Measurements from ENCODE around the gene LAMC2.

LAMC2 gene

DNA sequence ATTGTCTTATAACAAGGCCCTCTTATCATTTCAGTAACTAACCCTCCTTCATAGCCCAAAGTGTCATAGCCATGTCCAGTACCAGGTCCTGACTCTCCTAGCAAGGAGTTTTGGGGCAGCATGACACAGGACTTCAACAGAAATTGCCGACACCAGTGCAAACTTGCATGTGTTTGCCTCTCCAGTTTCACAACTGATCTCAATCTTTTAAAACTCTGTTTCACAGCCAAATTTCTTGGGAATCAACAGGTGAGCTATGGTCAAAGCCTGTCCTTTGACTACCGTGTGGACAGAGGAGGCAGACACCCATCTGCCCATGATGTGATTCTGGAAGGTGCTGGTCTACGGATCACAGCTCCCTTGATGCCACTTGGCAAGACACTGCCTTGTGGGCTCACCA lies 36.8 kb downstream of the LAMC2 start (continued):
- TF ChIP-seq, protein P1, sequence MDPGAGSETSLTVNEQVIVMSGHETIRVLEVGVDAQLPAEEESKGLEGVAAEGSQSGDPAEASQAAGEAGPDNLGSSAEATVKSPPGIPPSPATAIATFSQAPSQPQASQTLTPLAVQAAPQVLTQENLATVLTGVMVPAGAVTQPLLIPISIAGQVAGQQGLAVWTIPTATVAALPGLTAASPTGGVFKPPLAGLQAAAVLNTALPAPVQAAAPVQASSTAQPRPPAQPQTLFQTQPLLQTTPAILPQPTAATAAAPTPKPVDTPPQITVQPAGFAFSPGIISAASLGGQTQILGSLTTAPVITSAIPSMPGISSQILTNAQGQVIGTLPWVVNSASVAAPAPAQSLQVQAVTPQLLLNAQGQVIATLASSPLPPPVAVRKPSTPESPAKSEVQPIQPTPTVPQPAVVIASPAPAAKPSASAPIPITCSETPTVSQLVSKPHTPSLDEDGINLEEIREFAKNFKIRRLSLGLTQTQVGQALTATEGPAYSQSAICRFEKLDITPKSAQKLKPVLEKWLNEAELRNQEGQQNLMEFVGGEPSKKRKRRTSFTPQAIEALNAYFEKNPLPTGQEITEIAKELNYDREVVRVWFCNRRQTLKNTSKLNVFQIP (CRISPR knock-in tag; IDR thresholded peaks at IDR 0.05; ENCODE audit: borderline replicate concordance, low read depth) = no peak
- TF ChIP-seq SNAI2 (CRISPR knock-in tag; IDR thresholded peaks at IDR 0.05) = no peak
- TF ChIP-seq, protein P2, sequence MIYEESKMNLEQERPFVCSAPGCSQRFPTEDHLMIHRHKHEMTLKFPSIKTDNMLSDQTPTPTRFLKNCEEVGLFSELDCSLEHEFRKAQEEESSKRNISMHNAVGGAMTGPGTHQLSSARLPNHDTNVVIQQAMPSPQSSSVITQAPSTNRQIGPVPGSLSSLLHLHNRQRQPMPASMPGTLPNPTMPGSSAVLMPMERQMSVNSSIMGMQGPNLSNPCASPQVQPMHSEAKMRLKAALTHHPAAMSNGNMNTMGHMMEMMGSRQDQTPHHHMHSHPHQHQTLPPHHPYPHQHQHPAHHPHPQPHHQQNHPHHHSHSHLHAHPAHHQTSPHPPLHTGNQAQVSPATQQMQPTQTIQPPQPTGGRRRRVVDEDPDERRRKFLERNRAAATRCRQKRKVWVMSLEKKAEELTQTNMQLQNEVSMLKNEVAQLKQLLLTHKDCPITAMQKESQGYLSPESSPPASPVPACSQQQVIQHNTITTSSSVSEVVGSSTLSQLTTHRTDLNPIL (CRISPR knock-in tag; IDR thresholded peaks at IDR 0.05; ENCODE audit: low read depth) = no peak
- TF ChIP-seq ZNF70 (CRISPR knock-in tag; IDR thresholded peaks at IDR 0.05) = no peak
- TF ChIP-seq BACH2 (CRISPR knock-in tag; IDR thresholded peaks at IDR 0.05; ENCODE audit: borderline replicate concordance) = no peak
- no peak for TF ChIP-seq ISL1 (CRISPR knock-in tag; IDR thresholded peaks at IDR 0.05)
- no peak for TF ChIP-seq TOX (CRISPR knock-in tag; IDR thresholded peaks at IDR 0.05; ENCODE audit: borderline replicate concordance)
- no peak for TF ChIP-seq ARNTL (CRISPR knock-in tag; IDR thresholded peaks at IDR 0.05; ENCODE audit: borderline replicate concordance, low read depth)
- TF ChIP-seq RARB (CRISPR knock-in tag; IDR thresholded peaks at IDR 0.05) = no peak
- TF ChIP-seq TCF4 (CRISPR knock-in tag; IDR thresholded peaks at IDR 0.05; ENCODE audit: borderline replicate concordance) = no peak
- no peak for TF ChIP-seq PPARA (CRISPR knock-in tag; IDR thresholded peaks at IDR 0.05; ENCODE audit: borderline replicate concordance)
- TF ChIP-seq ZFP3 (CRISPR knock-in tag; IDR thresholded peaks at IDR 0.05) = no peak

DNA sequence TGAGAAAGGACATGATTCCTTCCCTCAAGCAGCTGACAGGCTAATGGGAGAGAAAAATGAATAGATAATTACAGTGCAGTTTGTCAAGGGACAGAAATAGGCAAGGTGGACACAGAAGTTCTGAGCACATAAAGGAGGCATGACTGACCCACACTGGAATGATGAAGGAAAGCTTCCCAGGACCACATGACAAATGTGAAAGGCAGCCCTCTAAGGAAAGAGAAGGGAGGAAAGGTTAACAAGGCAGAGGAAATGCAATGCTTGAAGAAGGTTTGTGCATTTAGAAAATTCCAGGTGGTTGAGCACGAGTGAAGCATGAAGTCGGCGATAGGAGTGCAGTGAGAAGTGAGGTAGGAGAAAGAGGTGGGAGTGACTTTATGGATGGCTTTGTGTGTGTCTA lies 37.4 kb downstream of the LAMC2 start:
- no peak for ATAC-seq
- TF ChIP-seq, protein P1 (CRISPR knock-in tag; IDR thresholded peaks at IDR 0.05; ENCODE audit: borderline replicate concordance, low read depth) = no peak
- TF ChIP-seq, protein P2 (CRISPR knock-in tag; IDR thresholded peaks at IDR 0.05; ENCODE audit: low read depth) = no peak
- no peak for TF ChIP-seq ZC3H10 (CRISPR knock-in tag; IDR thresholded peaks at IDR 0.05)
- no peak for TF ChIP-seq ZNF565 (CRISPR knock-in tag; conservative IDR thresholded peaks at IDR 0.05; ENCODE audit: low read depth)
- no peak for TF ChIP-seq OSR1 (CRISPR knock-in tag; IDR thresholded peaks at IDR 0.05)
- TF ChIP-seq, protein P3, sequence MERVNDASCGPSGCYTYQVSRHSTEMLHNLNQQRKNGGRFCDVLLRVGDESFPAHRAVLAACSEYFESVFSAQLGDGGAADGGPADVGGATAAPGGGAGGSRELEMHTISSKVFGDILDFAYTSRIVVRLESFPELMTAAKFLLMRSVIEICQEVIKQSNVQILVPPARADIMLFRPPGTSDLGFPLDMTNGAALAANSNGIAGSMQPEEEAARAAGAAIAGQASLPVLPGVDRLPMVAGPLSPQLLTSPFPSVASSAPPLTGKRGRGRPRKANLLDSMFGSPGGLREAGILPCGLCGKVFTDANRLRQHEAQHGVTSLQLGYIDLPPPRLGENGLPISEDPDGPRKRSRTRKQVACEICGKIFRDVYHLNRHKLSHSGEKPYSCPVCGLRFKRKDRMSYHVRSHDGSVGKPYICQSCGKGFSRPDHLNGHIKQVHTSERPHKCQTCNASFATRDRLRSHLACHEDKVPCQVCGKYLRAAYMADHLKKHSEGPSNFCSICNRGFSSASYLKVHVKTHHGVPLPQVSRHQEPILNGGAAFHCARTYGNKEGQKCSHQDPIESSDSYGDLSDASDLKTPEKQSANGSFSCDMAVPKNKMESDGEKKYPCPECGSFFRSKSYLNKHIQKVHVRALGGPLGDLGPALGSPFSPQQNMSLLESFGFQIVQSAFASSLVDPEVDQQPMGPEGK (CRISPR knock-in tag; IDR thresholded peaks at IDR 0.05; ENCODE audit: borderline replicate concordance) = no peak
- no peak for TF ChIP-seq ZFP30 (CRISPR knock-in tag; IDR thresholded peaks at IDR 0.05)
- TF ChIP-seq TOX (CRISPR knock-in tag; IDR thresholded peaks at IDR 0.05; ENCODE audit: borderline replicate concordance) = no peak
- no peak for TF ChIP-seq ISL1 (CRISPR knock-in tag; IDR thresholded peaks at IDR 0.05)
- no peak for TF ChIP-seq SNAI2 (CRISPR knock-in tag; IDR thresholded peaks at IDR 0.05)
- no peak for TF ChIP-seq ESRRG (CRISPR knock-in tag; IDR thresholded peaks at IDR 0.05)
- TF ChIP-seq, protein P4, sequence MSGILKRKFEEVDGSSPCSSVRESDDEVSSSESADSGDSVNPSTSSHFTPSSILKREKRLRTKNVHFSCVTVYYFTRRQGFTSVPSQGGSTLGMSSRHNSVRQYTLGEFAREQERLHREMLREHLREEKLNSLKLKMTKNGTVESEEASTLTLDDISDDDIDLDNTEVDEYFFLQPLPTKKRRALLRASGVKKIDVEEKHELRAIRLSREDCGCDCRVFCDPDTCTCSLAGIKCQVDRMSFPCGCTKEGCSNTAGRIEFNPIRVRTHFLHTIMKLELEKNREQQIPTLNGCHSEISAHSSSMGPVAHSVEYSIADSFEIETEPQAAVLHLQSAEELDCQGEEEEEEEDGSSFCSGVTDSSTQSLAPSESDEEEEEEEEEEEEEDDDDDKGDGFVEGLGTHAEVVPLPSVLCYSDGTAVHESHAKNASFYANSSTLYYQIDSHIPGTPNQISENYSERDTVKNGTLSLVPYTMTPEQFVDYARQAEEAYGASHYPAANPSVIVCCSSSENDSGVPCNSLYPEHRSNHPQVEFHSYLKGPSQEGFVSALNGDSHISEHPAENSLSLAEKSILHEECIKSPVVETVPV (CRISPR knock-in tag; IDR thresholded peaks at IDR 0.05) = no peak
- TF ChIP-seq RARB (CRISPR knock-in tag; IDR thresholded peaks at IDR 0.05) = no peak
- TF ChIP-seq, protein P5, sequence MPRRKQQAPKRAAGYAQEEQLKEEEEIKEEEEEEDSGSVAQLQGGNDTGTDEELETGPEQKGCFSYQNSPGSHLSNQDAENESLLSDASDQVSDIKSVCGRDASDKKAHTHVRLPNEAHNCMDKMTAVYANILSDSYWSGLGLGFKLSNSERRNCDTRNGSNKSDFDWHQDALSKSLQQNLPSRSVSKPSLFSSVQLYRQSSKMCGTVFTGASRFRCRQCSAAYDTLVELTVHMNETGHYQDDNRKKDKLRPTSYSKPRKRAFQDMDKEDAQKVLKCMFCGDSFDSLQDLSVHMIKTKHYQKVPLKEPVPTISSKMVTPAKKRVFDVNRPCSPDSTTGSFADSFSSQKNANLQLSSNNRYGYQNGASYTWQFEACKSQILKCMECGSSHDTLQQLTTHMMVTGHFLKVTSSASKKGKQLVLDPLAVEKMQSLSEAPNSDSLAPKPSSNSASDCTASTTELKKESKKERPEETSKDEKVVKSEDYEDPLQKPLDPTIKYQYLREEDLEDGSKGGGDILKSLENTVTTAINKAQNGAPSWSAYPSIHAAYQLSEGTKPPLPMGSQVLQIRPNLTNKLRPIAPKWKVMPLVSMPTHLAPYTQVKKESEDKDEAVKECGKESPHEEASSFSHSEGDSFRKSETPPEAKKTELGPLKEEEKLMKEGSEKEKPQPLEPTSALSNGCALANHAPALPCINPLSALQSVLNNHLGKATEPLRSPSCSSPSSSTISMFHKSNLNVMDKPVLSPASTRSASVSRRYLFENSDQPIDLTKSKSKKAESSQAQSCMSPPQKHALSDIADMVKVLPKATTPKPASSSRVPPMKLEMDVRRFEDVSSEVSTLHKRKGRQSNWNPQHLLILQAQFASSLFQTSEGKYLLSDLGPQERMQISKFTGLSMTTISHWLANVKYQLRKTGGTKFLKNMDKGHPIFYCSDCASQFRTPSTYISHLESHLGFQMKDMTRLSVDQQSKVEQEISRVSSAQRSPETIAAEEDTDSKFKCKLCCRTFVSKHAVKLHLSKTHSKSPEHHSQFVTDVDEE (CRISPR knock-in tag; IDR thresholded peaks at IDR 0.05) = no peak
